ACC112 (cell line): ENCODE measurements around the gene DSCAML1.

Experiments
- H2AFZ ChIP-seq: fragments of 200-600 bp; sonication (generic); one replicate; pipeline ENCODE4 v1.6.0; 2017; ENCODE audit warnings: antibody characterized with exemption, low read length; ENCODE audit not compliant: unreplicated experiment
- H3K27ac ChIP-seq: fragments of 200-600 bp; sonication (generic); 2 replicates; pipeline ENCODE4 v1.5.1; 2014; ENCODE audit warnings: low read depth, mild to moderate bottlenecking, antibody characterized with exemption, low read length, moderate library complexity
- H3K27me3 ChIP-seq: fragments of 200-600 bp; sonication (generic); 2 replicates; pipeline ENCODE4 v1.6.1; 2014; ENCODE audit warnings: mild to moderate bottlenecking, antibody characterized with exemption, low read length, moderate library complexity, mixed read lengths; ENCODE audit not compliant: insufficient read depth
- H3K36me3 ChIP-seq: fragments of 200-600 bp; sonication (generic); 2 replicates; pipeline ENCODE4 v1.6.1; 2016; ENCODE audit warnings: mild to moderate bottlenecking, antibody characterized with exemption, low read length, moderate library complexity, mixed read lengths; ENCODE audit not compliant: insufficient read depth
- H3K4me1 ChIP-seq: fragments of 200-600 bp; sonication (generic); one replicate; pipeline ENCODE4 v1.6.1; 2016; ENCODE audit warnings: low read length, mixed read lengths; ENCODE audit not compliant: insufficient read depth, unreplicated experiment, control insufficient read depth
- H3K4me3 ChIP-seq: fragments of 200-600 bp; sonication (generic); 2 replicates; pipeline ENCODE4 v1.5.1; 2014; ENCODE audit warnings: mild to moderate bottlenecking, low read depth, low read length
- H3K79me2 ChIP-seq: fragments of 200-600 bp; sonication (generic); one replicate; pipeline ENCODE4 v1.6.0; 2016; ENCODE audit warnings: low read length; ENCODE audit not compliant: control insufficient read depth, unreplicated experiment, insufficient read depth

DSCAML1 gene

GRCh38 chr11:117752071-117752470 is 44.9 kb downstream of the DSCAML1 start:
- Histone ChIP-seq H3K79me2 (no peaks in the 10 kb centered on the region), H3K4me3 (no peak overlapping the region), H2AFZ (no peak overlapping the region), H3K36me3 (no peaks in the 10 kb centered on the region), H3K27ac (no peak overlapping the region), H3K27me3 (peaks cover 61% of the 10 kb centered on the region), H3K4me1 (no peaks in the 10 kb centered on the region)

DNA sequence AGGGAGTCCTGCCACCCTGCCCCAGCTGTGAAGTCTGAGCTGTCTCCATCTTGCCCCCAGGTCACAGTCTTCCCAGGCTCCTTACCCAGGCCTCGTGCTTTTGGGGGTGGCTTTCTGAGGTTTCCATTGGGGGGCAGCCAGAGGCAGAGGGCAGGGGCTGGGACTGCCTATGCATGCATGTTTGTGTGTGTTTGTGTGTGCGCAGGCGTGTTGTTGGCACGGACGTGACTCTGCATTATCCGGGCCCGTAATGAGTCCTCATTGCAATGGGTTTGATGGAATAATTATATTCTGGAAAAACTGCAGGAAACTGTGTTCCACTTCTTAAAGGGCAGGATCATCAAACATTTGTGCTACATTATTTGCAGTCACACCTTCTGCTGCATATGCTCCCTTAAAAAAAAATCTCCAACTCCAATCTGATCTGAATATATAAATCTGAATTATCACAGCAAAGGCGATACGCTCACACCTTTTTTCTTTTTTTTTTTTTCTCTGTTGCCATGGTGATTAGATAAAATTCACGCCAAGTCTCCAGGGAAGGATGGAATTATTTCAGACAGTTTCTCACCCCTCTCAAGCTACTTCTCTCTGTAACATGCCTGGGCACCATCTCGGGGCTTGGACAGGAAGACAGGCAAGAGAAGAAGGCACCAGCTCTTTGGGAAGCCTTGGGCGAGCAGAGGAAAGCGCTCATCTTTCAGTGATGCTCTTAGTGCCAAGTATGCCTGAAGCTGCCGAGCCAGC is 45.9 kb downstream of the DSCAML1 start:
- Histone ChIP-seq H3K36me3 (no peaks in the 10 kb centered on the region), H3K4me3 (no peak overlapping the region), H3K4me1 (no peaks in the 10 kb centered on the region), H2AFZ (no peak overlapping the region), H3K79me2 (no peaks in the 10 kb centered on the region), H3K27me3 (peaks cover 57% of the 10 kb centered on the region), H3K27ac (no peak overlapping the region)

DNA sequence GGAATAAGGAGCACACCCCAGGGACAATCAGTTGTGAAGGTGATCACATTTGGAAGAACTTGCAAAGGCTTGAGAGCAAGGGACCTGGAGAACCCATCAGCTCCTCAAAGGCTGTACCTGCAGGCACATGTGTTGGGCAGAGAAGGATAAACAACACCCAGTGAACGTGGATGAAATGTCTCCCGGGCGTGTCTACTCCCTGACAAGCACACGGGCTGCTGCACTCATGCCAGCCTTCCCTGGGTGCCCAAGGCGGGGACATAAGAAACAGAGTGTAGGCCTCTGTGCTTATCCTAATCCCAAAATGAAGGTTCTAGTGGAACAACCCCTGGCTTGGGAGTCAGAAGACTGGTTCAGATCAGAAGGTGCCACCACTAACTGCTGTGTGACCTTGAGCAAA is 46.7 kb downstream of the DSCAML1 start:
- Histone ChIP-seq H3K27me3 (peaks cover 52% of the 10 kb centered on the region), H3K4me1 (no peaks in the 10 kb centered on the region), H3K27ac (no peak overlapping the region), H3K79me2 (no peaks in the 10 kb centered on the region), H2AFZ (no peak overlapping the region), H3K36me3 (no peaks in the 10 kb centered on the region), H3K4me3 (no peak overlapping the region)

- no peak overlapping the region for H3K27ac ChIP-seq
Measured at GRCh38 chr11:117749541-117749910, 47.5 kb downstream of the DSCAML1 start.

GRCh38 chr11:117748771-117749540 is 48.1 kb downstream of the DSCAML1 start:
- Histone ChIP-seq H3K4me1 (no peaks in the 10 kb centered on the region), H3K27ac (no peak overlapping the region), H3K27me3 (peaks cover 41% of the 10 kb centered on the region), H3K36me3 (no peaks in the 10 kb centered on the region), H3K79me2 (no peaks in the 10 kb centered on the region), H3K4me3 (no peak overlapping the region), H2AFZ (no peak overlapping the region)

More at GRCh38 chr11:117749541-117749910, 47.5 kb downstream of the DSCAML1 start:
- Histone ChIP-seq H3K4me3 (no peak overlapping the region), H3K36me3 (no peaks in the 10 kb centered on the region), H3K4me1 (no peaks in the 10 kb centered on the region), H2AFZ (no peak overlapping the region), H3K79me2 (no peaks in the 10 kb centered on the region), H3K27me3 (peaks cover 46% of the 10 kb centered on the region)

- Histone ChIP-seq H2AFZ (no peak overlapping the region), H3K27ac (no peak overlapping the region), H3K79me2 (no peaks in the 10 kb centered on the region), H3K4me3 (no peak overlapping the region), H3K4me1 (no peaks in the 10 kb centered on the region), H3K36me3 (no peaks in the 10 kb centered on the region), H3K27me3 (peaks cover 33% of the 10 kb centered on the region; the same call in 1 of the 2 replicates)
Measured at GRCh38 chr11:117747892-117748291, 49.1 kb downstream of the DSCAML1 start.

DNA sequence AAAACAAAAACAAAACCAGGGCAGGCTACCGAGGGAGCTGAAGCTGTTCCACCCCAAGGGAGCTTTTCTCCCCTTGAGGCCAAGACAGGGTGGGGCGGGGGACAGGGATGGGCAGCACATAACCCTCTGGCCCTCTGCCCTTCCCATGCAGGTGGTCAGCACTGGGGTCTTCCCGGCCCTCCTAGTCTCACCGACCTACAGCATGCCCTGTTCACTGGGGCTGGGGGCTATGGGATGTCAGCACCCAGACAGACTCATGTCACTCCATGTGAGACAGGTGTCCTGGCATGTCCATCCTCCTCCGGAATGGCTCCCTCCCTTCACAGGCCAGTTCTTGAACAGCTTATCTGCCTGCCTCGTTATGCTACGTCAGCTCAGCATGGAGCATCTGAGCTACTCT is 51.7 kb downstream of the DSCAML1 start:
- H3K27me3 ChIP-seq: peaks cover 25% of the 10 kb centered on the region; the same call in 1 of the 2 replicates
- no peak overlapping the region for H3K27ac ChIP-seq
- no peaks in the 10 kb centered on the region for H3K4me1 ChIP-seq
- no peak overlapping the region for H2AFZ ChIP-seq
- H3K79me2 ChIP-seq: no peaks in the 10 kb centered on the region
- no peaks in the 10 kb centered on the region for H3K36me3 ChIP-seq
- no peak overlapping the region for H3K4me3 ChIP-seq

- H3K36me3 ChIP-seq: no peaks in the 10 kb centered on the region
- H3K27me3 ChIP-seq: peaks cover 22% of the 10 kb centered on the region
- no peak overlapping the region for H3K4me3 ChIP-seq
- H3K27ac ChIP-seq: no peak overlapping the region
- H3K79me2 ChIP-seq: no peaks in the 10 kb centered on the region
- no peaks in the 10 kb centered on the region for H3K4me1 ChIP-seq
- no peak overlapping the region for H2AFZ ChIP-seq
Measured at GRCh38 chr11:117744471-117745150, 52.4 kb downstream of the DSCAML1 start.

DNA sequence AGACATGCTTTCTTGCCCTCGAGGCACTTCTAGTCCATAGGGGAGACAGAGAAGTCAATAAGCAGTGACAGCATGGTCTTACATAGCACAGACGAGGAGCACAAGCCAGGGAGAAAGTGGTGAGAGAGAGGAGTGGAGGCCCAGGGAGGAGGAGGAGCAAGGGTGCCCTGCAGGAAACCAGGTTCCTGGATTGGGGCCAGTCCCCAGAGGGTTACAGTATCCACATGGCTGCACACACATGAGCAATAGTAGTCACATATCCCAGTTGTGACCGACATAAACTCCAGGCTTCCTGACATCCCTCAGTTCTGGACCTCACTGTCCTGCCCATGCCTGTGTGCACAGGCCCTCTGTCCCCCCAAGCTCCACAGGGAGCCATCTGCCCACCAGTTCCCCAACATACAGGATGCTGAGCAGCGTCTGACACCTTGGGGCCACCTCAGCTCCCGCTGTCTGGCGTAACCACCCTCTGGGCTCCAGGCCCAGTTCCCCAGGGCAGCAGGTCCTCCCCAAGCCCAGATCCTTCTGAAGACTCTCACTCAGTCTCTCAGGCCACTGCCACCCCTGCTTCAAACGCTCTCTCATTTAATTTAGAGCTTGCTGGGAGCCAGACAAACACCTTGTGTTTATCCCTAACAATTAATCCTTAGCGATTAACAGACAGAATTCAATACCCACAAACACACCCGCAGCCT is 53.7 kb downstream of the DSCAML1 start:
- Histone ChIP-seq H3K4me1 (no peaks in the 10 kb centered on the region), H3K27me3 (peaks cover 31% of the 10 kb centered on the region), H3K27ac (no peak overlapping the region), H3K36me3 (no peaks in the 10 kb centered on the region), H2AFZ (no peak overlapping the region), H3K79me2 (no peaks in the 10 kb centered on the region), H3K4me3 (no peak overlapping the region)

DNA sequence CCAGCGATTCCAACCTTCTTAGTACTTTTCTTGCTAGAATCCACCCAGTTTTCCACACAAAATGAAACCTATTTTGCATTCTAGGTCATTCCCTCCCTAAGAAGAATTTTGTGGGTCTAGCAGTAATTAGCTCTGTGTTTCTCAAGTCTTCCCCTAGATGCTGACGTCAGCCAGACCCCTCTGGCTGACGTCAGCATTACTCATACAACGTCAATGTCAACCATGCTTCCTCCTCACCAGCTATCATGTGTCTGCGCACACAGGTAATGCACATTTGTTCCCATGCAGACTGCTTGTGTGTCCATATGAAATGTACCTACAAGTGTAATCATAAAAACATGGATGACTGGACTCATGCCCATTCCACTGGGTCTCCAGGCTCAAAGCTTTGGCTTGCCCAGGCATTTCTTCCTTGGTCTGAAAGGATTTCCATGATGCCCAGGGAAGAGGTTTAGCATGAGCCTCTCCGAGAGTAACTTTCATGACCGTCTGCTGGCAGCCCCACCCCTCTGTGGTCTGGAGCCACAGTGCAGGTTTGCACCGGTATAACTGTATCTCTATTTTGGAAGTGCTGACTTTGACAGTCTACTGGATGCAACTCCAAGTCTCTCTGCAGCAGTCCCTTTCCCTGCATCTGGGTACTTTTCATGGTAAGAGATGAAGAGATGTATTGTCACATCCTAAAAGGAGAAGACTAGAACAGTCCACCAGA is 58.6 kb downstream of the DSCAML1 start:
- Histone ChIP-seq H2AFZ (no peak overlapping the region), H3K4me3 (no peak overlapping the region), H3K4me1 (no peaks in the 10 kb centered on the region), H3K36me3 (no peaks in the 10 kb centered on the region), H3K27me3 (peaks cover 60% of the 10 kb centered on the region), H3K27ac (no peak overlapping the region), H3K79me2 (no peaks in the 10 kb centered on the region)
